Cardiac muscle cell (in vitro differentiated cells and primary cell): ENCODE measurements around the gene OSBPL3. TPM values are rescaled to one million over a fixed set of nuclear protein-coding genes. Genes with fewer than 3 reads are reported as not detected.

Experiments
- DNase-seq, 2 donors: peaks; one replicate each; pipeline versions ENCODE4 v3.0.0 to v3.0.0-alpha.2; 2010 to 2017; ENCODE audit warnings: low read depth in 1 of 2, low spot score in 1 of 2
- H3K27ac ChIP-seq: fragments of 200-600 bp; sonication (generic); 2 replicates; pipeline ENCODE4 v1.5.1; 2016
- H3K27me3 ChIP-seq: fragments of 200-600 bp; sonication (generic); 2 replicates; pipeline ENCODE4 v1.6.0; 2016; ENCODE audit warnings: control low read depth
- H3K36me3 ChIP-seq: fragments of 200-600 bp; sonication (generic); 2 replicates; pipeline ENCODE4 v1.5.1; 2016; ENCODE audit warnings: control low read depth
- H3K4me1 ChIP-seq: fragments of 200-600 bp; sonication (generic); 2 replicates; pipeline ENCODE4 v1.8.1; 2017; ENCODE audit warnings: low read depth, mild to moderate bottlenecking, mixed run types
- H3K4me3 ChIP-seq: fragments of 200-600 bp; sonication (generic); 2 replicates; pipeline ENCODE4 v1.5.1; 2016; ENCODE audit warnings: mild to moderate bottlenecking
- H3K9me3 ChIP-seq: fragments of 200-600 bp; sonication (generic); 2 replicates; pipeline ENCODE4 v1.5.1; 2017; ENCODE audit warnings: low read depth, mild to moderate bottlenecking, control low read depth
- CTCF ChIP-seq: IDR thresholded peaks from 2 replicates; pipeline ENCODE4 v1.5.1; 2012; ENCODE audit warnings: low read depth, mild to moderate bottlenecking, low read length
- polyA plus RNA-seq: library from polyadenylated mRNA; unstranded; fragments of >200 nt; fragmentation: Nextera tagmentation; extraction: Ambion mirVana; gene quantifications from 2 replicates; pipeline ENCODE4 v1.2.1, GENCODE V29; 2016
- total RNA-seq: library from RNA; depleted of rRNA; stranded (reverse); fragments of >200 nt; gene quantifications from 2 replicates; pipeline ENCODE4 v1.2.3, GENCODE V29; 2016

OSBPL3 gene
- total and polyA plus RNA-seq, 2 experiments from 2014 or later = 7.5 to 8.2 TPM

- H3K27me3 ChIP-seq = no peaks in the 10 kb centered on the region
- H3K4me3 ChIP-seq = no peak overlapping the region
- no peak for TF ChIP-seq CTCF
- no peak for DNase-seq
- no peaks in the 10 kb centered on the region for H3K4me1 ChIP-seq
- no peaks in the 10 kb centered on the region for H3K9me3 ChIP-seq
- H3K27ac ChIP-seq = no peak overlapping the region
- no peaks in the 10 kb centered on the region for H3K36me3 ChIP-seq
Measured at GRCh38 chr7:24943096-24943948, 36.7 kb downstream of the OSBPL3 start.

DNA sequence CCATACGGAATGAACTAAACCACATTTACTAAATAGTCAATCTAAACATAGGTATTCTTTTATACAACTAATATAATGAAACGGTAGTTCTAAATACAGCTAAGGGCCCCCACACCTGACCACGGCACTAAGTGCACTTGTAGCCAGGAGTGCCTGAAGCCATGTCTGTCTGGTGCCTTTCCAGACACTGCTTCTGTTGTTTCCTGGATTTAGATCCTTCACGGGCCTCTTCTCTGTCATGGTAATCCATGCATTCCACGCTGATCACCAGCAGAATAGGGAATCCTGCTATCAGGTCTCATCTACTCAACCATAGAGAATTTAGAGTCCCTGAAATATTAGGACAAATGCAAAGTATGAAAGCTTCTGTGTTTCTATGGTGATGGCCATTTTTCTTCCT is 37.8 kb downstream of the OSBPL3 start:
- H3K27me3 ChIP-seq = no peaks in the 10 kb centered on the region
- no peaks in the 10 kb centered on the region for H3K4me1 ChIP-seq
- H3K4me3 ChIP-seq = no peak overlapping the region
- no peak overlapping the region for H3K27ac ChIP-seq
- no peaks in the 10 kb centered on the region for H3K36me3 ChIP-seq
- no peak for TF ChIP-seq CTCF
- no peaks in the 10 kb centered on the region for H3K9me3 ChIP-seq
- DNase-seq = no peak

- Histone ChIP-seq H3K27ac (no peak overlapping the region), H3K4me3 (no peak overlapping the region), H3K4me1 (no peaks in the 10 kb centered on the region), H3K9me3 (no peaks in the 10 kb centered on the region), H3K27me3 (no peaks in the 10 kb centered on the region), H3K36me3 (no peaks in the 10 kb centered on the region)
- DNase-seq = no peak
- no peak for TF ChIP-seq CTCF
Measured at GRCh38 chr7:24939416-24939815, 40.6 kb downstream of the OSBPL3 start.

DNA sequence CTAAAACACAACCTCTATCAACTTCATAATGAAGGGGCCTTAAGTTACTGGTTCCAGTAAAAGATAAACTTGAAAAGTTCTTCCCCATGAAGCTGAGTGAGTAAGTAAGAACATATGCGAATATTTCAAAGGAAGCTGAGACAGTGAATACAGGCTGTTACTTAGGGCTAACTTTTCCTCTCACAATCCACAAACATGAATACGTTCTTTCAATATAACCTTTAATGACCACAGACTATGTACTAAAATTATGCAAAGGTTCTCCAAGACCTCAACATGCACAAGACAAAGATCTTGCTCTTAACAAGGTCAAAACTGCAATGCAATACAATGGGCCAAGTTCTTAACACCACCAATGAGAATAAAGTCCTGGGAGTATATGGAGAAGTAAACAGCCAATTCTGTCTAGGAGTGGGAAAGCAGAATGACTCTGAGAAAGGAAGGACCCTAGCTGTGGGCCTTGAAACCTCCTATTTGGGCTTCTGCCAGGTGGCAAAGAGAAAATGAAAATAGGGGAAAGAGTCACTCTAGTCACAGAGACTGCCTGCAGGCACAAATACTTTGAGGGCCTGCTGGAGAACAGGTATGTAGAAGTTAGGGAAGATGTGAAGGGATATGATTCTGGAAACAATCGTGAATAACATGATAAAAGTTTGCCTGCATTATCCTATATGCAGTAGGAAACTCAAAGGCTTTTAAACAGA is 43.7 kb downstream of the OSBPL3 start:
- Histone ChIP-seq H3K27ac (no peak overlapping the region), H3K9me3 (no peaks in the 10 kb centered on the region), H3K27me3 (no peaks in the 10 kb centered on the region), H3K36me3 (no peaks in the 10 kb centered on the region), H3K4me1 (no peaks in the 10 kb centered on the region), H3K4me3 (no peak overlapping the region)
- no peak for DNase-seq
- TF ChIP-seq CTCF = no peak

- Histone ChIP-seq H3K9me3 (no peaks in the 10 kb centered on the region), H3K4me1 (no peaks in the 10 kb centered on the region), H3K27me3 (no peaks in the 10 kb centered on the region), H3K27ac (no peak overlapping the region), H3K36me3 (no peaks in the 10 kb centered on the region), H3K4me3 (no peak overlapping the region)
- DNase-seq = no peak
- no peak for TF ChIP-seq CTCF
Measured at GRCh38 chr7:24933298-24933697, 46.7 kb downstream of the OSBPL3 start.
